ENCODE data around the gene LGALS7. TPM values are rescaled to one million over a fixed set of nuclear protein-coding genes. Genes with fewer than 3 reads are reported as not detected.
"Not testable (repeated sequence)": the region's sequence is repeated elsewhere in the genome, so short reads cannot be mapped to it uniquely, and the experiment has no call there.

LGALS7 gene
- total RNA-seq, 1 donor from 2014 or later = not detected

GRCh38 chr19:38803543-38803942 lies 30.2 kb upstream of the LGALS7 start:
- Histone ChIP-seq H3K4me3 (no peak overlapping the region), H3K27ac (no peak overlapping the region), H3K4me1 (peaks cover 3% of the 10 kb centered on the region), H3K27me3 (no peaks in the 10 kb centered on the region), H3K9me3 (no peaks in the 10 kb centered on the region), H3K36me3 (no peaks in the 10 kb centered on the region)
- TF ChIP-seq CTCF (IDR thresholded peaks at IDR 0.05) = no peak
- ATAC-seq = peak; percentile 14
- intact Hi-C loops (cut with DNase I) = no loop called here
- no peak for DNase-seq

DNA sequence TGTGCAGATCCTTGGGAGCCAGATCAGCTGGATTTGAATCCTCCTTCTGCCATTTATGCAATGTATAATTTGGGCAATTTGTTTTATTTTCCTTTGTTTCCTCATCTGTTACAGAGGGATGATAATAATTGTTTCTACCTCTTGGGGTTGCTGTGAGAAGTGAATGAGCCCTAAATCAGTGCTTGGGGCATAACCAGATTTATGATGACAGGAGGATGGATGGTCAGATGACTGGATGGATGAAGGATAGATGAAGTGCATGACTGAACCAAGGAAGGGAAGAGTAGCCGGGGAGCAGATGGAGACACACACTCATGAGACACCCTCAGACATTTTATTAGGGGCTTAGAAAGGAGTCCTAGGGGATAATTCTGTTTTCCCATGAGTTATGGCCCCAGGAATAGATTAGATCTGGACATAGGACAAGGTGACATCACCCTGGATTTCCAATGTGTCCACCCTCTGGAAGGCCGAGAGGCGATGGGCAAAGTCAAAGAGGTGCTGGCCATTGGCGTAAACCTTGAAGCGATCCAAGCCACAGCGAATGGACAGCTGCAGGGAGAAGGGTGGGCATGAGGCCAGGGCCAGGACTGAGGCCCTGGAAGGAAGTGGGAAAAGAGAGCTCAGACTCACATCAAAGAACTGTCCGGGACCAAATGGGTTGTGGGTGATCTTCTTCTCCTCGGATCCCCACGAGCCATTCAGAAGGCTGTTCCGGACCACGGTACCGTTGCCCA lies 28.2 kb upstream of the LGALS7 start:
- ATAC-seq (no peak), DNase-seq (no peak)
- Histone ChIP-seq H3K27ac (no peak overlapping the region), H3K27me3 (no peaks in the 10 kb centered on the region), H3K9me3 (no peaks in the 10 kb centered on the region), H3K4me3 (no peak overlapping the region), H3K4me1 (no peaks in the 10 kb centered on the region), H3K36me3 (no peaks in the 10 kb centered on the region)
- TF ChIP-seq CTCF (IDR thresholded peaks at IDR 0.05) = no peak
- intact Hi-C loops (cut with DNase I) = no loop called here

DNA sequence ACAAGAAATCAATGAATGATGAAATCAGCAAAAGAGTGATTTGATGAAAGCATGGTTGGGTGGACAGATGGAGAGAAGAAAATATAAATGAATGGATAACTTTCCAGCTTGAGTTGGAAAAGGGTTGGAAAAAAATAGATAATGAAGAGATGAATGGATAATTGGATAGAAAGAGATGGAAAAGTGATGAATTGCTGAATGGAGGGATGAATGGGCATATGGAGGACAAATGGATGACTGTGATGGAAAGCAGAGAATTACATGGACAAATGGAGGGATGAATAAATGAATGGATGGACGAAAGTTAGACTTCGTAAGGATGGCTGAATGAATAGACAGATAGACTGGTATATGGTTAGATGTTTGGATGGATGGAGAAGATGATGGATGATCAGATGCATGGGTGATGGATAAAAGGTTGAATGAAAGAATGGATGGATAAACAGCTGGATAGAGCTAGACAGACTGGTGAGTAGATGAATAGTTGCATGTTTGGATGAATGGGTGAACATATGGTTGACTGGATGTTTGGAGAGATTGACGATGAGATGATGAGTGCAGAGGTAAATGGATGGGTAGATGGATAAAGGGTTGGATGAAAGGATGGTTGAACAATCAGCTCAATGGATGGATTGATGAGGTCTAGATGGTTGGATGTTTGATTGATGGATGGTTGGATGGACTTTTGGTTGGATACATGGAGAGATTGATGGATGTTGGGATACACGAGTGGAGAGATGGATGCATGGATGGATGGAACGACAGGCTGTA lies 27.4 kb upstream of the LGALS7 start:
- intact Hi-C loops (cut with DNase I) = no loop called here
- Histone ChIP-seq H3K9me3 (no peaks in the 10 kb centered on the region), H3K27me3 (no peaks in the 10 kb centered on the region), H3K36me3 (no peaks in the 10 kb centered on the region), H3K4me3 (no peak overlapping the region), H3K27ac (no peak overlapping the region), H3K4me1 (no peaks in the 10 kb centered on the region)
- DNase-seq = no peak
- no peak for TF ChIP-seq CTCF (IDR thresholded peaks at IDR 0.05)
- ATAC-seq = no peak

- Histone ChIP-seq H3K9me3 (no peaks in the 10 kb centered on the region), H3K27ac (no peak overlapping the region), H3K4me3 (no peak overlapping the region), H3K27me3 (no peaks in the 10 kb centered on the region), H3K36me3 (no peaks in the 10 kb centered on the region), H3K4me1 (no peaks in the 10 kb centered on the region)
- intact Hi-C loops (cut with DNase I) = no loop called here
- no peak for TF ChIP-seq CTCF (IDR thresholded peaks at IDR 0.05)
- ATAC-seq (no peak), DNase-seq (no peak)
Observed at GRCh38 chr19:38799104-38799503, 25.8 kb upstream of the LGALS7 start.

DNA sequence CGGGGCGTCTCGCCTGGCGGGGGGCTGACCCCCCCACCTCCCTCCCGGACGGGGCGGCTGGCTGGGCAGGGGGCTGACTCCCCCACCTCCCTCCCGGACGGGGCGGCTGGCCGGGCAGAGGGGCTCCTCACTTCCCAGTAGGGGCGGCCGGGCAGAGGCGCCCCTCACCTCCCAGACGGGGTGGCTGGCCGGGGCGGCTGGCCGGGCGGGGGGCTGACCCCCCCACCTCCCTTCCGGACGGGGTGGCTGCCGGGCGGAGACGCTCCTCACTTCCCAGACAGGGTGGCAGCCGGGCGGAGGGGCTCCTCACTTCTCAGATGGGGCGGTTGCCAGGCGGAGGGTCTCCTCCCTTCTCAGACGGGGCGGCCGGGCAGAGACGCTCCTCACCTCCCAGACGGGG lies 24.5 kb upstream of the LGALS7 start:
- H3K27ac ChIP-seq; H3K4me1 ChIP-seq; ATAC-seq; DNase-seq; H3K36me3 ChIP-seq; H3K27me3 ChIP-seq; H3K4me3 ChIP-seq; intact Hi-C loops (cut with DNase I); H3K9me3 ChIP-seq: not testable (repeated sequence)

DNA sequence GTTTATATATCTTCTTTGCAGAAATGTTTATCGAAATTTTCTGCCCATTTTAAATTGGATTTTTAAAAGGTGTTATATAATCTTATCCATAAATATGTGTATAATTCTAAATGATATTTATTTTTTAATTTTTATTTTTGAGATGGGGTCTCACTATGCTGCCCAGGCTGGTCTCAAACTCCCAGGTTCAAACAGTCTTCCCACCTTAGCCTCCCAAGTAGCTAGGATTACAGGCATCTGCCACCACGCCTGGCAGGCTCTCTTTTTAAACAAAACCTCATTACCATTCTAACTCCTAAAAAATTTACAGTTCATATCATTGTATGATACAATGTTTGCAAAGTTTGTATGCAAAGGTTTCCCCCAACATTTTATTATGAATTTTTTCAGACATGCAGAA lies 22.8 kb upstream of the LGALS7 start:
- Histone ChIP-seq H3K27ac (no peak overlapping the region), H3K36me3 (no peaks in the 10 kb centered on the region), H3K27me3 (no peaks in the 10 kb centered on the region), H3K4me3 (no peak overlapping the region), H3K9me3 (no peaks in the 10 kb centered on the region), H3K4me1 (peaks cover 13% of the 10 kb centered on the region)
- TF ChIP-seq CTCF (IDR thresholded peaks at IDR 0.05) = no peak
- DNase-seq = no peak
- intact Hi-C loops (cut with DNase I) = no loop called here
- no peak for ATAC-seq
